Thoracic aorta (tissue), 2 donors: ENCODE results near the gene NANS. TPM values are rescaled to one million over a fixed set of nuclear protein-coding genes. Genes with fewer than 3 reads are reported as not detected.
"Not testable (repeated sequence)": the region's sequence is repeated elsewhere in the genome, so short reads cannot be mapped to it uniquely, and the experiment has no call there.

Experiments used
- ATAC-seq: fragments of 150-250 bp; one replicate; pipeline ENCODE4 v1.8.0; 2017; ENCODE audit warnings: low read depth; ENCODE audit not compliant: insufficient number of reproducible peaks, low FRiP score
- DNase-seq: peaks from one replicate; pipeline ENCODE4 v3.0.0-alpha.2; 2020; ENCODE audit warnings: low spot score
- H3K27ac ChIP-seq, 2 donors: fragments of 200-600 bp; sonication (generic); 1 replicate in 1 of 2; 2 replicates in 1 of 2; pipeline ENCODE4 v1.5.1; 2016; ENCODE audit warnings: mild to moderate bottlenecking in 2 of 2, moderate library complexity in 2 of 2
- H3K27me3 ChIP-seq: fragments of 200-600 bp; sonication (generic); replicated peaks from 2 replicates; pipeline ENCODE4 v1.6.0; 2016; ENCODE audit warnings: mild to moderate bottlenecking; ENCODE audit not compliant: insufficient read depth
- H3K36me3 ChIP-seq: fragments of 200-600 bp; sonication (generic); one replicate; pipeline ENCODE4 v1.5.1; 2016
- H3K4me1 ChIP-seq, 2 donors: fragments of 200-600 bp; sonication (generic); 1 replicate in 1 of 2; 2 replicates in 1 of 2; pipeline versions ENCODE4 v1.5.1 to v1.6.0; 2016; ENCODE audit warnings: low read depth in 2 of 2, mild to moderate bottlenecking in 1 of 2; ENCODE audit not compliant: control insufficient read depth in 1 of 2
- H3K4me3 ChIP-seq: fragments of 200-600 bp; sonication (generic); 2 replicates; pipeline ENCODE4 v1.5.1; 2016; ENCODE audit warnings: mild to moderate bottlenecking
- H3K9me3 ChIP-seq: fragments of 200-600 bp; sonication (generic); 2 replicates; pipeline ENCODE4 v1.5.1; 2016
- CTCF ChIP-seq: fragments of 200-600 bp; sonication (generic); IDR thresholded peaks from one replicate; pipeline ENCODE4 v1.5.1; 2019; ENCODE audit warnings: antibody characterized with exemption
- total RNA-seq, 2 donors: library from RNA; depleted of rRNA; stranded (reverse); fragments of >200 nt; gene quantifications; one replicate each; pipeline versions ENCODE4 v1.1.0 to v1.2.3, GENCODE V29; 2016

The NANS gene
- total RNA-seq, 2 donors from 2014 or later, result 60.9 to 73.1 TPM

DNA sequence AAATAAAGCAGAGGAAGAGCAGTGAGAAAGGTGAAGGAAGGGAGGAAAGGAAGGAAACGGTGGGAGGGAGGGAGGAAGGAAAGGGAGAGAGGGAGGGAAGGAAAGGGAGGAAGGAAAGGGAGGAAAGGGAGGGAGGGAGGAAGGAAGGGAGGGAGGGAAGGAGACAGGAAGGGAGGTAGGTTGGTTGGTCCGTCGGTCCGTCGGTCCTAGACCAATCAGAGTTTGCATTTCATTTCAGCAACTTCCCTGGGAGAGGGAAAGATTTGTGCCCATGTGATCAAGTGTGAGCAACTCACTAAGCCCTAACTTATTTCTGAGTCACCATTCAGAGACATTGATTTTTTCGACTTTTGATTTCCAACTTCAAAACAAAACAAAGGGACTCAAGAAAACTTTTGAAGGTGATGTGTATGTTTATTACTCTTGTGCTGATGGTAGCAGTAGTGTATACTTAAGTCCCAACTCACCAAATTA is 18.8 kb downstream of the NANS start:
- no peak overlapping the region for H3K4me3 ChIP-seq
- DNase-seq (no peak), ATAC-seq (no peak)
- TF ChIP-seq CTCF, result no peak
- peaks cover 6% of the 10 kb centered on the region for H3K36me3 ChIP-seq
- H3K9me3 ChIP-seq, result no peaks in the 10 kb centered on the region
- H3K4me1 ChIP-seq, result peaks cover 2 to 6% of the 10 kb centered on the region in 2 donors
- no peaks in the 10 kb centered on the region for H3K27me3 ChIP-seq
- H3K27ac ChIP-seq, result no peak overlapping the region

DNA sequence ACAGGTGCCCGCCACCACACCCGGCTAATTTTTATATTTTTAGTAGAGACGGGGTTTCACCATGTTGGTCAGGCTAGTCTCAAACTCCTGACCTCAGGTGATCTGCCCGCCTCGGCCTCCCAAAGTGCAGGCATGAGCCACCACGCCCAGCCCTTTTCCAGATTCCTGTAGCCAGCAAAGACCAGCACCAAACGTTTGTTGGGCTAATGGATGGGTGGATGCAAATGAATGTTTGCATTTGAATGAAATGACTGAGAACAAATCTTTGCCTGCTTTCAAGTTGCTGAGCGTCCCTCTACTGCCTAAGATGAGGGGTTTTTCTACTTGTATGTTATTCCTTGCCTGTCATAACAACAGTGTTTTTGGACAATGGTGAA is 20.0 kb downstream of the NANS start:
- not testable (repeated sequence) for DNase-seq, H3K4me1 ChIP-seq, H3K4me3 ChIP-seq, ATAC-seq, H3K27ac ChIP-seq, H3K9me3 ChIP-seq, H3K27me3 ChIP-seq
- peaks cover 12% of the 10 kb centered on the region for H3K36me3 ChIP-seq

DNA sequence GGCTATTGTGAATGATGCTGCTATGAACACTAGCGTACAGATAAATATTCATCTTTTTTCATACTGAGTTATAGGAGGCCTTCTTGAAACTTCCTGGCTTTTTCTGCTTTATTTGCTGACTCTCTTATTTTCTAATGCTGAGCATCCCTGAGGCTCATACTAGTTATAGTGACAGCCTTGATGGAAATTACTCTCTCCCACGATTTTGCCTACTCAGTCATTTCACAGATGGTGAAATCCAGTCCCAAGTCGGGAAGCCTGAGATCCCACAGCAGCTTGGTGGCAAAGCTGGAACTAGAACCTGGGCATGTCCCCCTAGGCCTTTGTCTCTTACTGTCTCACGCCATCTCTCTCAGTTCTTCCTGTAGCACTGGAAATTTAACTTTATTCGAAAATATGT is 22.4 kb downstream of the NANS start:
- Histone ChIP-seq H3K36me3 (peaks cover 22% of the 10 kb centered on the region), H3K4me3 (no peak overlapping the region), H3K27ac (no peak overlapping the region), H3K4me1 (peaks cover 2 to 6% of the 10 kb centered on the region in 2 donors), H3K9me3 (no peaks in the 10 kb centered on the region), H3K27me3 (no peaks in the 10 kb centered on the region)
- ATAC-seq (no peak), DNase-seq (no peak)
- TF ChIP-seq CTCF, result no peak

GRCh38 chr9:98080326-98080725 is 23.8 kb downstream of the NANS start:
- H3K27me3 ChIP-seq, result no peaks in the 10 kb centered on the region
- DNase-seq (no peak), ATAC-seq (no peak)
- H3K4me1 ChIP-seq, result no peaks in the 10 kb centered on the region
- TF ChIP-seq CTCF, result no peak
- H3K36me3 ChIP-seq, result peaks cover 22% of the 10 kb centered on the region
- no peaks in the 10 kb centered on the region for H3K9me3 ChIP-seq
- H3K27ac ChIP-seq, result no peak overlapping the region
- H3K4me3 ChIP-seq, result no peak overlapping the region

GRCh38 chr9:98080780-98081179 is 24.2 kb downstream of the NANS start:
- Histone ChIP-seq H3K36me3 (peaks cover 22% of the 10 kb centered on the region), H3K27ac (peak overlapping the region in 1 of 2 donors; percentile 38), H3K4me3 (no peak overlapping the region), H3K27me3 (no peaks in the 10 kb centered on the region), H3K9me3 (no peaks in the 10 kb centered on the region), H3K4me1 (no peaks in the 10 kb centered on the region)
- DNase-seq (no peak), ATAC-seq (no peak)
- no peak for TF ChIP-seq CTCF
